Gastrocnemius medialis (tissue), 4 donors: ENCODE measurements around the gene LY86. TPM values are rescaled to one million over a fixed set of nuclear protein-coding genes. Genes with fewer than 3 reads are reported as not detected.

Experiments used
- ATAC-seq, 2 donors: fragments of 150-250 bp; one replicate each; pipeline ENCODE4 v1.9.1; 2016
- DNase-seq, 2 donors: peaks; one replicate each; pipeline ENCODE4 v3.0.0-alpha.2; 2019
- H3K27ac ChIP-seq, 4 donors: fragments of 200-600 bp; sonication (generic); 1 replicate in 1 of 4; 2 replicates in 3 of 4; pipeline ENCODE4 v1.5.1; 2016 to 2018; ENCODE audit warnings: mild to moderate bottlenecking in 2 of 4, moderate library complexity in 1 of 4
- H3K27me3 ChIP-seq, 3 donors: fragments of 200-600 bp; sonication (generic) in 2 of 3; 1 replicate in 1 of 3; 2 replicates in 2 of 3; pipeline versions ENCODE4 v1.5.1 to v1.6.0; 2016 to 2019; ENCODE audit warnings: mild to moderate bottlenecking in 1 of 3, moderate library complexity in 1 of 3
- H3K36me3 ChIP-seq, 2 donors: fragments of 200-600 bp; sonication (generic) in 1 of 2; one replicate each; pipeline ENCODE4 v1.5.1; 2017 to 2018
- H3K4me1 ChIP-seq, 2 donors: fragments of 200-600 bp; sonication (generic) in 1 of 2; one replicate each; pipeline ENCODE4 v1.5.1; 2016 to 2017; ENCODE audit warnings: mild to moderate bottlenecking in 2 of 2
- H3K4me3 ChIP-seq, 4 donors: fragments of 200-600 bp; sonication (generic) in 3 of 4; 1 replicate in 1 of 4; 2 replicates in 3 of 4; pipeline ENCODE4 v1.5.1; 2016 to 2019; ENCODE audit warnings: mild to moderate bottlenecking in 2 of 4
- H3K9me3 ChIP-seq, 3 donors: fragments of 200-600 bp; sonication (generic) in 2 of 3; 1 replicate in 1 of 3; 2 replicates in 2 of 3; pipeline ENCODE4 v1.5.1; 2016 to 2019
- POLR2A ChIP-seq, 2 donors: fragments of 450-650 bp; IDR thresholded peaks; one replicate each; pipeline ENCODE4 v1.6.1; 2017; ENCODE audit warnings: antibody characterized with exemption in 2 of 2, mild to moderate bottlenecking in 2 of 2, moderate library complexity in 2 of 2
- in situ Hi-C, 4 donors: fragments of 200-750 bp; cut with MboI; loops; one replicate each; pipeline versions ENCODE4 v1.15.0 to v1.8.0; 2017; ENCODE audit warnings: low sequenced_read_pairs in 4 of 4
- intact Hi-C: fragments of 100-400 bp; cut with DNase I; formaldehyde crosslinking; loops from one replicate; pipeline ENCODE4 v1.15.1; 2023; ENCODE audit warnings: low total_unique reads
- total RNA-seq, 4 donors: library from RNA; depleted of rRNA; stranded (reverse); fragments of >200 nt; gene quantifications; one replicate each; pipeline versions ENCODE4 v1.1.0 to v1.2.3, GENCODE V29; 2016
- TF ChIP-seq, protein P1 (sequence below), 5 experiments: fragments of 450-650 bp in 3 of 5; fragments of 200-600 bp in 2 of 5; sonication (generic) in 2 of 5; IDR thresholded peaks in 4 of 5; conservative IDR thresholded peaks in 1 of 5; 1 replicate in 4 of 5; 2 replicates in 1 of 5; pipeline ENCODE4 v1.5.1; 2016 to 2019; ENCODE audit warnings: antibody characterized with exemption in 5 of 5, mild to moderate bottlenecking in 3 of 5, moderate library complexity in 3 of 5

The LY86 gene
- total RNA-seq, 4 donors from 2014 or later, result 0.49 to 1.3 TPM; not detected in 2

DNA sequence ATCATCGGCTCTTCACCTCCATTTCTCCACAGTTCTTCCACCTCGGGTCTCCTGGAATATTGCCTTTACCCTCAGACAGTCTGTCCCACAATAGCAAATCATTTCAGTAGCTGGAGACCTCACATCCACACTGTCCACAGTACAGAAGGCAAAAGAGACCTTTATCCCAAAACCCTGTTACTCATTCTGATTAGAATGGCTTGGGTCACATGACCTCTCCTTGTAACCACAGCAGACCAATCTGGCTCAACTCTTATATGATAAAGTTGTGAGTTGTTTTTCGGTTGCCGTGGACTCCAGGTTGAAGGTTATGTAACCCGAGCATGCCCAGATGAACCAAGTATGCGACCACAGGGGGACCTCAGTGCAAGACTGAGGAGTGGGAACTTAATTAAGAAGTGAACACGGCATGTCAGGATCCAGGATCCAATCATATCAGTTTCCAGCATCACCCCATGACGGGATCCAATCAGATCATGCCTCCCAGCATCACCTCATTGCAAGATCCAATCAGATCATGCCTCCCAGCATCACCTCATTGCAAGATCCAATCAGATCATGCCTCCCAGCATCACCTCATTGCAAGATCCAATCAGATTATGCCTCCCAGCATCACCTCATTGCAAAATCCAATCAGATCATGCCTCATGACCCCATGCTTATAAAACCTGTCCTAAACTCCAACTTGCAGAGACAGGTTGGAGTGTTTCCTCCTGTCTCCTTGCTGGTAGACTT is 68.7 kb downstream of the LY86 start:
- Histone ChIP-seq H3K27me3 (no peaks in the 10 kb centered on the region), H3K27ac (peak overlapping the region in 1 of 4 donors; percentile 61), H3K9me3 (no peaks in the 10 kb centered on the region), H3K36me3 (no peaks in the 10 kb centered on the region), H3K4me1 (peaks cover 12 to 26% of the 10 kb centered on the region in 2 donors), H3K4me3 (no peak overlapping the region)
- TF ChIP-seq POLR2A (IDR thresholded peaks at IDR 0.05), result no peak
- TF ChIP-seq, protein P1, sequence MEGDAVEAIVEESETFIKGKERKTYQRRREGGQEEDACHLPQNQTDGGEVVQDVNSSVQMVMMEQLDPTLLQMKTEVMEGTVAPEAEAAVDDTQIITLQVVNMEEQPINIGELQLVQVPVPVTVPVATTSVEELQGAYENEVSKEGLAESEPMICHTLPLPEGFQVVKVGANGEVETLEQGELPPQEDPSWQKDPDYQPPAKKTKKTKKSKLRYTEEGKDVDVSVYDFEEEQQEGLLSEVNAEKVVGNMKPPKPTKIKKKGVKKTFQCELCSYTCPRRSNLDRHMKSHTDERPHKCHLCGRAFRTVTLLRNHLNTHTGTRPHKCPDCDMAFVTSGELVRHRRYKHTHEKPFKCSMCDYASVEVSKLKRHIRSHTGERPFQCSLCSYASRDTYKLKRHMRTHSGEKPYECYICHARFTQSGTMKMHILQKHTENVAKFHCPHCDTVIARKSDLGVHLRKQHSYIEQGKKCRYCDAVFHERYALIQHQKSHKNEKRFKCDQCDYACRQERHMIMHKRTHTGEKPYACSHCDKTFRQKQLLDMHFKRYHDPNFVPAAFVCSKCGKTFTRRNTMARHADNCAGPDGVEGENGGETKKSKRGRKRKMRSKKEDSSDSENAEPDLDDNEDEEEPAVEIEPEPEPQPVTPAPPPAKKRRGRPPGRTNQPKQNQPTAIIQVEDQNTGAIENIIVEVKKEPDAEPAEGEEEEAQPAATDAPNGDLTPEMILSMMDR (IDR thresholded peaks at IDR 0.05 in 4 of 5, conservative IDR thresholded peaks at IDR 0.05 in 1 of 5), result no peak
- in situ Hi-C loops (no loop called here), intact Hi-C loops (no loop called here)
- ATAC-seq, result no peak
- DNase-seq, result no peak

DNA sequence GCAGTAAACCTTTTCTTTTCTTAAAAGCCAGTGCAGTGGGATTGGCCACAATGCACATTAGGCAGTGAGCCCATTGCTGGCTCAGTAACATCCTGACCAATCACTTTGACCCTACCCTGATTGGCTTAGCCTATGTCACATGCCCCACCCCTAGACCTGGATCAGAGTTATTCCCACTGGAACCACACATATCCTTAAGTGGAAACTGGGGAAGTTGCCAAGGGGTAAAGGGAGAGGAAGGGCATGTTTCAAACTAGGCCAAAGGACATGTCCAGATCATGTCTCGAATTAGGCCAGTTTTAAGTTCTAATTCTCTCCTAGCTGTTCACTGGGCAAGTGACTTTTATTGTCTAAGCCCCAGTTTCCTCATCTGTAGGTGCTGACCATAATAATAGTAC is 69.3 kb downstream of the LY86 start:
- DNase-seq, result no peak
- H3K4me1 ChIP-seq, result peaks cover 12 to 26% of the 10 kb centered on the region in 2 donors
- no peak for ATAC-seq
- peak overlapping the region in 1 of 4 donors; percentile 12 for H3K27ac ChIP-seq
- no peak overlapping the region for H3K4me3 ChIP-seq
- intact Hi-C loops (no loop called here), in situ Hi-C loops (no loop called here)
- H3K27me3 ChIP-seq, result no peaks in the 10 kb centered on the region
- TF ChIP-seq, protein P1 (IDR thresholded peaks at IDR 0.05 in 4 of 5, conservative IDR thresholded peaks at IDR 0.05 in 1 of 5), result no peak
- no peak for TF ChIP-seq POLR2A (IDR thresholded peaks at IDR 0.05)
- no peaks in the 10 kb centered on the region for H3K36me3 ChIP-seq
- no peaks in the 10 kb centered on the region for H3K9me3 ChIP-seq

- intact Hi-C loops (no loop called here), in situ Hi-C loops (no loop called here)
- no peak overlapping the region for H3K4me3 ChIP-seq
- TF ChIP-seq POLR2A (IDR thresholded peaks at IDR 0.05), result no peak
- TF ChIP-seq, protein P1 (IDR thresholded peaks at IDR 0.05 in 4 of 5, conservative IDR thresholded peaks at IDR 0.05 in 1 of 5), result no peak
- no peaks in the 10 kb centered on the region for H3K36me3 ChIP-seq
- no peaks in the 10 kb centered on the region for H3K9me3 ChIP-seq
- peaks cover 12 to 18% of the 10 kb centered on the region in 2 donors for H3K4me1 ChIP-seq
- peak in 1 of 2 donors; percentile 39 for ATAC-seq
- H3K27ac ChIP-seq, result peak overlapping the region in 2 of 4 donors; percentile 36 to 43
- H3K27me3 ChIP-seq, result no peaks in the 10 kb centered on the region
- DNase-seq, result peak in 1 of 2 donors; percentile 22
Measured at GRCh38 chr6:6659600-6660327, 71.2 kb downstream of the LY86 start.

- in situ Hi-C loops, result no loop called here
- Histone ChIP-seq H3K36me3 (no peaks in the 10 kb centered on the region), H3K27ac (peak overlapping the region in 1 of 4 donors; percentile 36), H3K4me1 (peaks cover 7 to 12% of the 10 kb centered on the region in 2 donors), H3K27me3 (no peaks in the 10 kb centered on the region), H3K4me3 (no peak overlapping the region), H3K9me3 (no peaks in the 10 kb centered on the region)
- no peak for TF ChIP-seq POLR2A (IDR thresholded peaks at IDR 0.05)
- TF ChIP-seq, protein P1 (IDR thresholded peaks at IDR 0.05 in 4 of 5, conservative IDR thresholded peaks at IDR 0.05 in 1 of 5), result no peak
- ATAC-seq (no peak), DNase-seq (no peak)
- intact Hi-C loops, result no loop called here
Measured at GRCh38 chr6:6660339-6661045, 72.0 kb downstream of the LY86 start.
